NCI-H226 (cell line): ENCODE data around the gene CARD16.
A peak's percentile ranks its signal among the peaks of the same experiment; 100 is the strongest.
"Not testable (repeated sequence)": the region's sequence is repeated elsewhere in the genome, so short reads cannot be mapped to it uniquely, and the experiment has no call there.

Source experiments
- DNase-seq: peaks from one replicate; pipeline ENCODE4 v3.0.0-alpha.2; 2015

Gene CARD16

DNA sequence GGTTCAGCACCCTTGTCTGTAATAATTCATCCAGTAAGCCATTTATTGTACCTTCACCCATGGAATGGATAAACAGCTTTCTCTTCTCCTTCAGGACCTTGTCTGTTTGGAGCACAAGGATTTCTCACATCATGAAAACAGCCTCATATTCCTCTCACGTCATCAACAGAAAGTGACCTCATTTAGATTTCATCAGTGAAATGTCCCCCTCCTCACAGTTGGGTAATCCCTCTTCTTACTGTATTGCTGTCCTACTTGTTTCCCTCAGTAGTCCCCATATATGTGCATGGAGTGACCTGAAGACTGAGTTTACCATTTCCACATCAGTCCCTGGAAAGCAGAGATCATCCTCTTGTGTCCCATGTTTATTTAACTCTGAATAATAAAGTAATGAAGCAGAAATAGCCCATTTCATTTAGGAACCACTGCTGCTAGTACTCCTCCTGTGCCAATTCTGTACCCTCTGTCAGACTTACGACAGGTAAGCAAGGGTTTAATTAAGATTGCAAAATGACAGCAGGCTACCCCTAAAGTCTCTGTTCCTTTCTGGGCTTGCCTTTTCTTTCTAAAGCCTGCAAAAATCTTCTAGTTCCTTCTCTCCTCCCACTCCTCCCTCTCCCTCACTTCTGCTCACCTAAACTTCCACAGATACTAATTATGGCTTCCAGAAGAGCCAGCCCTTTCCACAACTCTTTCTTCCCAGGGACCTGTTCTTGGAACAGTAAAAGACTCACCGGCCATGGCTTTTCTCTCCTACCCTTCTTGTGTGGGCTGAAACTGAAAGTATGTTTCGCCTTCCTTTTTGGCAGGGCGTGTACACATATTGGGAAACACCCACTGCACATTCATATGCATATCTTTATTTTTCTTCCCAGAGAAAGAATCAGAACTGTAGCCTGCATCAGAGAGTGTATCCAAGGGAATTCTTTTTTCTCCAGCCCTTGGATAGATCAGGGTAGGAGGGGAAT is at the start of gene CARD16:
Gene CARD16 (minus strand): TSS at position 779 of the 968 bp plus-strand sequence. CDS start 38 bp downstream, at position 741.
- peak; percentile 67 for DNase-seq

DNA sequence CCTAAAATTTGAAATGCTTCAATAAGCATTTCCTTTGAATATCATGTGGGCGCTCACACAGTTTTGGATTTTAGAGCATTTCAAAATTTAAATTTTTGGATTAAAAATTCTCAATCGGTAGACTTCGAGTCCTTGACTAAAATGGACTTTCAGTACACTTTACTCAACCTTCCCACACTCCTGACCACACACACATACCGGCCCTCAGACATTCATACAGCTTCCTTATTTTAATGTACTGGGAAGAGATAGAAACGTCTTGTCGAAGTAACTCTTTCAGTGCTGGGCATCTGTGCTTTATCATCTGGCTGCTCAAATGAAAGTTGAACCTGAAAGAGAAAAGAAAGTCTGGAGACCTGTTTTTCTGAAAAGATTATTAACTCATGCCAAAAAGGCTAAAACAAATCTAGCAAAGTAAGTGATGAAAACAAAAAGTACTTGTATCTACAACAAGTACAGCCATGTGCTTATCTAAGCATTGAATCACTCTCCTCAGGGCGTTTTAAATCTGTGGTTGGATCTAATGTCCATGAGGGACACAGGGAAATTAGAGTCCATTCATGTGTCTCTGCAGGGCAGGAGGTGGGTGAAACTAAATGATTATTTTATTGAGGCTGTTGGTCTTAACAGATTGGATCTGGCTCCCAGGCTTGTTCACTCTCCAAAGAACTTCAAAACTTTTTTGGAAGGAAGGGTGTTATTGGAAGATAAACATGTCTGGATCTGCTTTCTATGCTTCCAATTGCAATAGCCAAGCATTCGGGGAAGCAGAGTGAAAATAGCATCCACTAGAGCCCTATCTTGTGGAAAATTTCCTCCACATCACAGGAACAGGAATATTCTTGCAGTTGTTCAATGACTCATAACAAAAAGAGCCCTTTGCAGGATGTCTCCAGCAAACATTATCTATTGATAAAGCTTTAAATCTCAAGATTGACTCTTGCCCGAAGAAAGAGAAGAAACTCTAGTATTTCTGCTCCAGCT is 47.4 kb upstream of the CARD16 start:
- DNase-seq = no peak

DNA sequence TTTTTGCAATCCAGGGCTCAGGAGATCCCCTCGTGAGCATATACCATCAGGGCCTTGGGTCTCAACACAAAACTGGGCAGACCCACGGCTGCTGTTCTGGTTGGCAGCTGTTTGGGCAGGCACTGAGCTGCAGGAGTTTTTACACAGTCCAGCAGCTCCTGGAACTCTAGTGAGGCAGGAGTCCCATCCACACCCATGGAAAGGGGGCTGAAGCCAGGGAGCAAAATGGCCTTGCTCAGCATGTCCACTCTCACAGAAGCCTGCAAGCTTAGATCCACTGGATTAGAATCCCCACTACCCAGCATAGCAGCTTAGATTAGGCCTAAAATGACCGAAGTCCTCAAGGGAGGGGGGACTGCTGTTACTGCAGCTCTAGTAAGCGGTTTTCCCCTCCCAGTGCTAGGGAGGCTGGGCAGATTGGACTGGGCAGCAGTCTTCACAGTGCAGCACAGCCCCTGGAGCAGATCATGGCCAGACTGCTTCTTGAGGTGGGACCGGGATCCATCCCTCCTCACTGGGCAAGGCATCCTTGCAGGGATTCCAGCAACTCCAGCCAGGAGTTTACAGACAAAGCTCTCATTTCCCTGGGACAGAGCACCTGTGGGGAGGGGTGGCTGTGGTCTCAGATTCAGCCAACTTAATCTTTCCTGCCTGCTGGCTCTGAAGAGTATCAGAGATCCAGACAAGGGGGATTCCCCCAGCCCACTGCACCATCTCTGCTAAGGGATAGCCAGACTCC is 36.4 kb upstream of the CARD16 start:
- no peak for DNase-seq

DNA sequence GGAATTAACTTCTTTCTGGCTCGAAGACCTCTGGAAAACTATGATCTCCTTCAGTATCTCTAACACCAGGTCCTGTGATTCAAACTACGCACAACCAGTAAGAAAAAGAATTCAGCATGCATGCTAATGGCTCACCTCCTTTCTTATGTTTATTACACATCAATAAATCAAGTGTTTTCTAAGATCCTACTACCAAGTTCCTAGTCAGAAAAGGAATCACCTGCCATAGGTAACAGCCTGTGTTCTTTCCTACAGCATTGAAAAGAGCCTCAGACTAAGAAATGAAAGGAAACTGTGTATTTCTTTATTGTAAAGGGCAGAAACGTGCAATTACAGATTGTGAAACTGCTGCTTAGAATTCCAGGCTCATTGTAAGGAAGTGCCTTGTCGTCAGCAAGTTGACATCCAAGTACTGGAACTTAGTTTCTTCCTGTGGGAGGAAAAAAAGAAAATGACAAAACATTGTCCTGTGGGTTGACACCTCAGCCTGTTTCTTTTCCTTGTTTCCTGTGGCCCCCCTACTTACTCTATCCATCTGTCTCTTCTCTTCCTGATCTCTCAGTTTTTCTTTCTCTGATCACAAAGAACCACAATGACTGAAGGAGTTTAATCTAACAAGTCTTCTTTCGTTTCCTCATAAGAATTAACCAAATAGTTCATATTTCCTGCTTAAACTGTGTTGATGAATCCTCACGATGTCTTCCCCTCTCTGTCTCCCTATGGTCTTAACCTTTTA is 35.2 kb upstream of the CARD16 start:
- DNase-seq = not testable (repeated sequence)

DNA sequence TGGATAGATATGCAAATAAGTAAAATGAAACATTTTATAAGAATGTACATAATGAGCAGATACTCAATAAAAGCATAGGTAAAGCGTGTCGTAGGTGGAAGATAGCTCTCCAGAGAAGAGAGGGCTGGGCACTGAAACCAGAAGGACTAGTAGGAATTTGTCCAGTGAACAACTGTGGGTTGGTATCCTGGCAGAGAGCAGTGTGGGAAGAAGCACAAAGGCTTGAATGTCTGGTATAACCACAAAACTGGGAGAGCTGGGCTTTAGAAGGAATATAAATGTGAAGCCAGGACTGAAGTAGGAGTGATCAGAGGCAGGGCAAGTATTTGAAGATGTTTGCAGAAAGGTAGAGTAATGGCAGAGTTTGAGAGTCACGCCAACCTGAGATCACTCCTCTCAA is 33.1 kb upstream of the CARD16 start:
- DNase-seq = no peak

DNA sequence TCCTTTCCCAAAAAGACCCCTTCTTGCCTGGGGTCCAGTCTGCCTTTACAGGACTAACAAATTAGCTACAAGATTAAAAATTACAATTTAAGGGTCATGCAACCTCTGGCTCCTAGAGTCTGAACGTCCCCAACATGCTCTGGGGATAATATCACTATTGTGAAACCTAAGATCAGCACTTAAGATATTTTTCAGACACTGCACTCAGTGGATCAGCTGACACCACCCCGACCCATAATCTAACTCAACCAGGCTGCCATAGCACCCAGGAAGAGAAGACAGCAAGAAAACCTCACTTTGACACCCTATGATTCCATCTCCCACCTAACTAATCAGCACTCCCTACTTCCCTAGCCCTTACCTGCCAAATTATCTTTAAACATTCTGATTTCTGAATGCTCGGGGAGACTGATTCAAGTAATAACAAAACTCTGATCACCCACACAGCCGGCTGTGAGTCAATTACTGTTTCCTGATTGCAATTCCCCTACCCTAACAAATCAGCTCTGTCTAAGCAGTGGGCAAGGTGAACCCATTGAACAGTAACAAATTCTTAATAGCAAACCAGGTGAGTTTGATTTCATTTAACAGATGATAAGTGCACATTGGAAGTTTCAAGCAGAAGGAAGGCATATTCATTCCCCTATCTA is 32.1 kb upstream of the CARD16 start:
- not testable (repeated sequence) for DNase-seq

DNA sequence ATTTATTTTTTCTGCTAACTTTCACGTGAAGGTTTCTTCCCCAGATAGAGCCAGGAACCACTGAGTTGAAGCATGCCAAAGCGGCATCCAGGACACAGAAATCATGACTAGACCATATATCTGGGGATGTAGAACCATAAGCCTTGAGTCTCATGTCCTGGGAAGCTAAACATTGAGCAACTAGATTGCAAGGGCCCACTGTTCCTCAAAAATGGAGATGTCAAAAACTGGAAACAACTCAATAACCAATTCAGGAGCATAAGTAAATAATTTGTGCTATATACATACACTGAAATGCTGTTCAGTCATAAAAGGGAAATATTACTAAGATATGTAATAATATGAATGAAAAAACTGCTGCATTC is 29.0 kb upstream of the CARD16 start:
- no peak for DNase-seq

DNA sequence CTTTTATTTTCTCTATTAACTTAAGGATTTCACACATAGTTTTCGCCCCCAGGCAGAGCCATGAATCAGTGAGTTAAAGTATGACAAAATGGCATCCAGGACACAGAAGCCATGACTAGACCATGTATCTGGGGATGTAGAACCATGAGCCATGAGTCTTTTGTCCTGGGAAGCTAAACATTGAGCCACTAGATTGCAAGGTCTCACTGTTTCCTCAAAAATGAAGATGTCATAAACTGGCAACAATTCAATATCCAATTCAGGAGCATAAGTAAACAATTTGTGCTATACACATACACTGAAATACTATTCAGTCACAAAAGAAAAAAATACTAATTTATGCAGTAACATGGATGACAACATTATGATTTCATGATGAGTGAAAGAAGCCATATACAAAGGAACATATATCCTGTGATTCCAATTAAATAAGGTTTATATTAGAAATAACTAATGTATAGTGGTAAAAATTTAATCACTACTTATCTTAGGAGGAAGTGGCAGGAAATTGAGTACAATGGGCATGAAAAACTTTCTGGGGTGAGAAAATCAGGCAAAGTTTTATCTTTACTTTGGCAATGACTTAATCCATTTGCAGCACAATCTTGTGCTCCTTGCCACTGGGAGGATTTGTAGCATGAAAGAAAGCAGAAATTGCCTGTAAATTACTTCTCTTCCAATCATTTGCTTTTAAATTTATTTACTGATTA is 28.5 kb upstream of the CARD16 start:
- no peak for DNase-seq

DNA sequence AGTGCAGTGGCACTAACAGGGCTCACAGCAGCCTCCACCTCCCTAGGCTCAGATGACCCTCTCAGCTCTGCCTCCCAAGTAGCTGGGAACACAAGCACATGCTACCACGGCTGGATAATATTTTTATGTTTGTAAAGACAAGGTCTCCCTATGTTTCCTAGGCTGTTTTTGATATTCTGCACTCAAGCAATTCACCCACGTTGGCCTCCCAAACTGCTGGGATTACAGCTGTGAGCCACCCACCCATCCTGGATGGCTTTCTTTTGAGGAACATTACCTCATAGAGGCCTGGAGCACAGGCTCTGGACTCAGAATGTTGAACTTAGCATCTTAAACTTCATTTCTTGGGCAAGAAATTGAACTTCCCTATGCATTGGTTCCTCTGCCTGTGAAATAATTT is 26.9 kb upstream of the CARD16 start:
- not testable (repeated sequence) for DNase-seq

DNA sequence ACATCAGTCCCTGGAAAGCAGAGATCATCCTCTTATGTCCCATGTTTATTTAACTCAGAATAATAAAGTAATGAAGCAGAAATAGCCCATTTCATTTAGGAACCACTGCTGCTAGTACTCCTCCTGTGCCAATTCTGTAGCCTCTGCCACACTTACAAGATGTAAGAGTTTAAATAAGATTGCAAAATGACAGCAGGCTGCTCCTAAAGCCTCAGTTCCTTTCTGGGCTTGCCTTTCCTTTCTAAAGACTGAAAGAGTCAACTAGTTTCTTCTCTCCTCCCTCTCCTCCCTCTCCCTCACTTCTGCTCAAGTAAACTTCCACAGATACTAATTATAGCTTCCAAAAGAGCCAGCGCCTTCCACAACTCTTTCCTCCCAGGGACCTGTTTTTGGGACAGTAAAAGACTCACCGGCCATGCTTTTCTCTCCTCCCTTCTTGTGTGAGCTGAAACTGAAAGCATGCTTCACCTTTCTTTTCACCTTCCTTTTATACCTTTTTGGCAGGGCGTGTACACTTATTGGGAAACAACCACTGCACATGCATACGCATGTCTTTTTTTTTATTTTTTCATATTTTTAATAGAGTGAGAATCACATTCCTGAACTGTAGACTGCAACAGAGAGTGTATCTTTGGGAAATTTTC is 26.1 kb upstream of the CARD16 start:
- DNase-seq = no peak

DNA sequence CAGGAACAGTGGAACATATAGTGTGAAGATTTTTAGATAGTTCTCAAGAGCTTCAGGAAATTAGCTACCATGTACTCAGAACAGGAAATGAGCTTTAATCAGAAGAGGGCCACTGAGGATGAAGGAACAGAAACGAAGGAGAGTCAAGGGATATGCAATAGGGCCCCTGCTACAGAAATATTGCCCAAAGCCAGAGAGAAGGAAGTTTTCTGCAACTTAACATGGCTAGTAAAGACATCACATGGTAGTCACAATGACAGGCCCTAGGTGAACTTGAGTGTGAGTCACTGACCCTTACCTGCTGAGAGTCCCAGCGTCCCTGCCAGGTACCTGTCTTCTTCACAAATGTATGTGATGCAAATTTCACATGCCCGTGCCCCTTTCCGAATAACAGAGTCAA is 25.2 kb upstream of the CARD16 start:
- no peak for DNase-seq

DNA sequence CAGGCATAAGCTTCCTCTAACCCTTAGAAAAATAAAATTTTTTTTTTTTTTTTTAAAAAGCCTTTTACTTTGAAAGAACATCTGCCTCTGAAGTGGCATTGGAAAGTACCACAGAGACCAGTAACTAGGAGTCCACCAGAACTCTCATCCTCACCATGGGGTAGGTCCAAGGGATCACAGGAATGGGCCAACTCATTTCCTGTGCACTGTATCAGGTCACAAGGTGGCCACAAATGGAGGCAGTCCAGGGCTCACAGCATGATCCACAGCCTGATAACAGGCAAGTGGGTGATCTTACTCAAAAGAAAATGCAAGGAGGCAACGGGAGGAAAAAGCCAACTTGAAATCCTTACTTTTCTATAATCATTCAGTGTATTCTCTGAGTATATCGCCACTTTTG is 24.6 kb upstream of the CARD16 start:
- DNase-seq = not testable (repeated sequence)

DNA sequence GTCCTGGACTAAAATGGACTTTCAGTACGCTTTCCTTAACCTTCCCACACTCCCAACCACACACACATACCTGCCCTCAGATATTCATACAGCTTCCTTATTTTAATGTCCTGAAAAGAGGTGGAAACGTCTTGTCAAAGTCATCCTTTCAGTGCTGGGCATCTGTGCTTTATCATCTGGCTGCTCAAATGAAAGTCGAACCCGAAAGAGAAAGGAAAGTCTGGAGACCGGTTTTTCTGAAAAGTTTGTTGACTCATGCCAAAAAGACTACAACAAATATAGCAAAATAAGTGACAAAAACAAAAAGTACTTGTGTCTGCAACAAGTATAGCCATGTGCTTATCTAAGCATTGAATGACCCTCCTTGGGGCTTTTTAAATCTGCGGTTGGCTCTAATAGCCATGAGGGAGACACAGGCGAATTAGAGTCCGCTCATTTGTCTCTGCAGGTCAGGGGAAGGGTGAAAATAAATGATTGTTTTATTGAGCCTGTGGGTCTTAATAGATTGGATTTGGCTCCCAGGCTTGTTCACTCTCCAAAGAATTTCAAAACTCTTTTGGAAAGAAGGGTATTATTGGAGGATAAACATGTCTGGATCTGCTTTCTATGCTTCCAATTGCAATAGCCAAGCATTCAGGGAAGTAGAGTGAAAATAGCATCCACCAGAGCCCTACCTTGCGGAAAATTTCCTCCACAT is 18.3 kb upstream of the CARD16 start:
- DNase-seq = not testable (repeated sequence)

DNA sequence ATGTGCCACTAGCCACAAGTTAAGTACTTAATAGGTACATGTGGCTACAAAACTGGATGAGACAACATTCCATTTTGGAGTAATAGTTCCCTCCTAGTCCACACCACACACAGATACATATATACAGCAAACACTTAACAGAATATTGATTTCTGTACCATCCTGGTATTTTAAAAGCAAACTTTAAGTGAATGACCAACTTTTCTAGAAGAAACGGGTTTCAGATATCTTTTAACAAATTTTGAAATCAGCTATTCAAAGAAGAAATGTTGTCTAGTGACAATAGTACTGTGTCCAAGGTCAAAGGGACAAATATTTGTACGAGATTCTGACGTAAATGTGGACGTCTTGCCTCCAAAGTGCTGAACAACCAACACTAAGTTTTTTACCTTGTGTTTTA is 12.3 kb upstream of the CARD16 start:
- no peak for DNase-seq

DNA sequence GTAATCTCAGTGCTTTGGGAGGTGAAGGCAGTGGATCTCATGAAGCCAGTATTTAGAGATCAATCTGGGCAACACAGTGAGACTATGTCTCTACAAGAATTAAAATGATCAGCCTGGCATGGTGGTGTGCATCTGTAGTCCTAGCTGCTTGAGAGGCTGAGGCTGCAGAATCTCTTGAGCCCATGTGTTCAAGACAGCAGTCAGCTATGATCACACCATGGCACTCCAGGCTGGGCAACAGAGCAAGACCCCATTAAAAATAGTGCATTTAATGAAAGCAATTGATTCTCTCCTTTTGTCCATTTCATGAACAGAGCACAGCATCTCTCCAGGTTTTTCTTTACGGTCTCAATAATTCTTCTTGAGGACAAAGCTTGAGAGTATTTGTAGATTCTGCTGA is 11.3 kb upstream of the CARD16 start:
- DNase-seq = no peak

DNA sequence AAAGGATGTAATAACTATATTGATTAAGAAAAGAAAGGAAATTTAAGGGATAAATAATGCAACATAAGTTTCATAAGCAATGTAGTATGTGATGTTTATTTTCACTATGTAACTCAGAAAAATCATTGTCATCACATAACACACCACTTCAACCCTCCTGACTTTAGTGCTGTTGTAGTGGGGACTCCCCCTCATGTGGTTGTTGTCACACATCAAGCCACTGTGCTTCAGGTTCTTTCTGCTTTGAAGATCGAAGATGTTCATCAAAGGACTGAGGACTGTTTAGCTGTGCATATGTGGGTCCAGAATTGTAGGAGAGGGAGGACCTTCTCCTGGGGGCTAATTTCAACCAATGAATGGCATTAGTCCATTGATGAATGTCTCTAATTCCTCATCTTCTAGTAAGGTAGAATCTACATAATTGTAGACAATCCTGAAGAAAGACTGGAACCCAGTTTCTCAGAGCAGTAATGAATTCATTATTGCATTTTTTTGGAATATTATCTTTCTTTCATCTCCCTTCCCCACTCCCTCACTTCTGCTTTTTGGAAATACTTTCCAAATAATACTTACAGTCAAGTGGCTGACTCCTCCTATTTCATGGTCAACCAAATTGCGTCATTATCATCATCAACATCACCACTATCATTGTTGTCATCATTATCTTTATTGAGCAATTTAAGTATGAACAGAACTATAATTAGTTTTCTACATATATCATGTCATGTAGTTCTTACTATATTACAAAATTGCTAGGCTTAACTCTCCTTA is 9.8 kb upstream of the CARD16 start:
- DNase-seq = no peak

DNA sequence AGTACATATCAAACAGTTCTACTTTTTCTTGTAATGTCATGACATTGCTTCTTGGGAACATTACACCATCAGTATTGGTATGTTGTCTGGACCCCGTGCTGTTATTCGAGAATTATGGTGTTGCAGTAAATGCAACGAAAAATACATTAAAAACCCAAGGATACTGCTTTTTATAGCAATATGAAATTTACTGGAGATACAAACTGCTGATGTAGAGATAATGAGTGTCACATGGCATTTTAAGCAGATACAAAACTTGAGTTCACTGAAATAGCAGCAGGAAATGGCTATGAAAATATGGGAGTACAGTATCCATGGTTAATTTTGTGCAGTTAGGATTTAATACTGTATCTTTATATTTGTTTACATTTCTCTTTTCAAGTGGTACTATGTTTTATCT is 7.4 kb upstream of the CARD16 start:
- no peak for DNase-seq

DNA sequence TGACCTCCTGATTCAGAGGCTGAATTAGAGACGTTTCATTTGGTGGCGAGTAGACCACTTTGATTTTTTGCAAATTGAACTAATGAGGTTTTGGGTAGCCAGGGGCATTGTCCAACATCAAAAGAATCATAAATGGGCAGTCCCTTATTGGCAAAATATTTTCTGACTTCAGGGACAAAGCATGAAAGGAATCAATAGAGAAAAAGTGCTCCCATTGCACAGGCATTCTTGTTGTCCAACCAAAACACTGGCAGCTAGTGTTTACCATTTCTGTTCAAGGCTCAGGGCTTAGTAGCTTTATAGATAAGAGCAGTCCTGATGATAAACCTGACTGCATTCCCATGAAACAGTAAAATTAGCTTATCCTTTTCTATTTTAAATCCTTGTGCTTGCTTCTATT is 6.4 kb upstream of the CARD16 start:
- no peak for DNase-seq

DNA sequence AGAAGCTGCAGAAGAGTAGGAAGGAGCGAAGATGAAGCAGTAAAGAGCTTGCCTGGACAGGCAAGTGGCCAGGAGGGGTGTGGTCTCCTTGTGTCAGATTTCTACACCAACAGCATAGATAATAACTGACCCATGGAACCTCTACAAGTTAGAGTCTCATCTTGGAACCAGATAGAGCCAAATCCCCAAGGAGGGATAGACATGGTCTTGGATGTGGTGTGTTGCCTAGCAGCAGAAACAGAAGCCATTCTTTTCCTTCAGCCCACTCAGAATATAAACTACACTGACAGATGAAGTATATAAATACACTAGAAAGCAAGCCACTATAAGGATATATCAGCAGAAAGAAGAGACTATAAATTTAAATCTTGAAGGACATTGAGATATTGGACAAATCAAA is 4.3 kb upstream of the CARD16 start:
- no peak for DNase-seq
